Gastrocnemius medialis (tissue), 4 donors: ENCODE results near the gene ISCA2.

Experiments used
- POLR2A ChIP-seq, 2 donors: fragments of 450-650 bp; IDR thresholded peaks; one replicate each; pipeline ENCODE4 v1.6.1; 2017; ENCODE audit warnings: antibody characterized with exemption in 2 of 2, mild to moderate bottlenecking in 2 of 2, moderate library complexity in 2 of 2
- TF ChIP-seq, protein P1 (sequence below), 5 experiments: fragments of 450-650 bp in 3 of 5; fragments of 200-600 bp in 2 of 5; sonication (generic) in 2 of 5; IDR thresholded peaks in 4 of 5; conservative IDR thresholded peaks in 1 of 5; 1 replicate in 4 of 5; 2 replicates in 1 of 5; pipeline ENCODE4 v1.5.1; 2016 to 2019; ENCODE audit warnings: antibody characterized with exemption in 5 of 5, mild to moderate bottlenecking in 3 of 5, moderate library complexity in 3 of 5

- TF ChIP-seq, protein P1, sequence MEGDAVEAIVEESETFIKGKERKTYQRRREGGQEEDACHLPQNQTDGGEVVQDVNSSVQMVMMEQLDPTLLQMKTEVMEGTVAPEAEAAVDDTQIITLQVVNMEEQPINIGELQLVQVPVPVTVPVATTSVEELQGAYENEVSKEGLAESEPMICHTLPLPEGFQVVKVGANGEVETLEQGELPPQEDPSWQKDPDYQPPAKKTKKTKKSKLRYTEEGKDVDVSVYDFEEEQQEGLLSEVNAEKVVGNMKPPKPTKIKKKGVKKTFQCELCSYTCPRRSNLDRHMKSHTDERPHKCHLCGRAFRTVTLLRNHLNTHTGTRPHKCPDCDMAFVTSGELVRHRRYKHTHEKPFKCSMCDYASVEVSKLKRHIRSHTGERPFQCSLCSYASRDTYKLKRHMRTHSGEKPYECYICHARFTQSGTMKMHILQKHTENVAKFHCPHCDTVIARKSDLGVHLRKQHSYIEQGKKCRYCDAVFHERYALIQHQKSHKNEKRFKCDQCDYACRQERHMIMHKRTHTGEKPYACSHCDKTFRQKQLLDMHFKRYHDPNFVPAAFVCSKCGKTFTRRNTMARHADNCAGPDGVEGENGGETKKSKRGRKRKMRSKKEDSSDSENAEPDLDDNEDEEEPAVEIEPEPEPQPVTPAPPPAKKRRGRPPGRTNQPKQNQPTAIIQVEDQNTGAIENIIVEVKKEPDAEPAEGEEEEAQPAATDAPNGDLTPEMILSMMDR (IDR thresholded peaks at IDR 0.05 in 4 of 5, conservative IDR thresholded peaks at IDR 0.05 in 1 of 5) = no peak
- TF ChIP-seq POLR2A (IDR thresholded peaks at IDR 0.05) = no peak
Observed at GRCh38 chr14:74524076-74524811, 30.7 kb downstream of the ISCA2 start.
